Spleen (tissue), 7 donors: Measurements from ENCODE around the gene RAD51B.

Experiments used
- CTCF ChIP-seq, 11 experiments: fragments of 200-600 bp in 7 of 11; fragments of 450-650 bp in 4 of 11; sonication (generic) in 4 of 11; IDR thresholded peaks in 8 of 11; conservative IDR thresholded peaks in 3 of 11; 1 replicate in 7 of 11; 2 replicates in 4 of 11; pipeline versions ENCODE4 v1.4.0 to v1.8.0; 2016 to 2021; ENCODE audit warnings: antibody characterized with exemption in 11 of 11, inconsistent platforms in 4 of 11, mild to moderate bottlenecking in 1 of 11
- POLR2AphosphoS5 ChIP-seq, 3 donors: sonication (generic); formaldehyde crosslinking; IDR thresholded peaks; one replicate each; pipeline ENCODE4 v1.5.1; 2017; ENCODE audit warnings: antibody characterized with exemption in 3 of 3
- donor health status: DM: no; HTN: no; CAD: no; lungs with moderate emphysema.
- donor health status: DM: no; HTN: no; CAD: no.
- donor health status: DM: no; HTN: no; CAD: no.

- TF ChIP-seq CTCF (IDR thresholded peaks at IDR 0.05 in 8 of 11, conservative IDR thresholded peaks at IDR 0.05 in 3 of 11) (no peak), POLR2AphosphoS5 (IDR thresholded peaks at IDR 0.05) (no peak)
These were observed 937.2 kb downstream of the RAD51B start for GRCh38 chr14:68756734-68757133.
